Measurements from ENCODE around the gene ABCB6. TPM values are rescaled to one million over a fixed set of nuclear protein-coding genes. Genes with fewer than 3 reads are reported as not detected.
"Not testable (repeated sequence)": the region's sequence is repeated elsewhere in the genome, so short reads cannot be mapped to it uniquely, and the experiment has no call there.

The ABCB6 gene
- total RNA-seq, 1 donor from 2014 or later: 12.5 TPM

DNA sequence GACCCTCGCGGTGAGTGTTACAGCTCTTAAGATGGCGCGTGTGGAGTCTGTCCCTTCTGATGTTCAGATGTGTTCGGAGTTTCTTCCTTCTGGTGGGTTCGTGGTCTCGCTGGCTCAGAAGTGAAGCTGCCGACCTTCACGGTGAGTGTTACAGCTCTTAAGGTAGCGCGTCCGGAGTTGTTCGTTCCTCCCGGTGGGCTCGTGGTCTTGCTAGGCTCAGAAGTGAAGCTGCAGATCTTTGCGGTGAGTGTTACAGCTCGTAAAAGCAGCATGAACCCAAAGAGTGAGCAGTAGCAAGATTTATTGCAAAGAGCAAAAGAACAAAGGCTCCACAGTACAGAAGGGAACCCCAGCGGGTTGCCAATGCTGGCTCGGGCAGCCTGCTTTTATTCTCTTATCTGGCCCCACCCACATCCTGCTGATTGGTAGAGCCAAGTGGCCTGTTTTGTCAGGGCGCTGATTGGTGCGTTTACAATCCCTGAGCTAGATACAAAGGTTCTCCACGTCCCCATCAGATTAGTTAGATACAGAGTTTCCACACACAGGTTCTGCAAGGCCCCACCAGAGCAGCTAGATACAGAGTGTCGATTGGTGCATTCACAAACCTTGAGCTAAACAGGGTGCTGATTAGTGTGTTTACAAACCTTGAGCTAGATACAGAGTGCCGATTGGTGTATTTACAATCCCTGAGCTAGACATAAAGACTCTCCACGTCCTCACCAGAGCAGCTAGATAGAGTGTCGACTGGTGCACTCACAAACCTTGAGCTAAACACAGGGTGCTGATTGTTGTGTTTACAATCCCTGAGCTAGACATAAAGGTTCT, 18.0 kb downstream of the ABCB6 start:
- not testable (repeated sequence) for FAIRE-seq; H3K79me2 ChIP-seq (ENCODE audit: insufficient read depth, low read length); H3K36me3 ChIP-seq (ENCODE audit: insufficient read depth, low read length); H2AFZ ChIP-seq (ENCODE audit: low read depth, low read length); H3K9me3 Mint-ChIP-seq (ENCODE audit: unreplicated experiment); H3K4me2 ChIP-seq (ENCODE audit: low read length); H3K27ac ChIP-seq (ENCODE audit: low read depth, low read length); H4K20me1 ChIP-seq (ENCODE audit: insufficient read depth, low read length); DNase-seq (ENCODE audit: low read depth); H3K4me3 ChIP-seq (ENCODE audit: insufficient read depth, low read depth, low read length); H3K4me1 ChIP-seq (ENCODE audit: insufficient read depth, low read length); H3K4me1 Mint-ChIP-seq (ENCODE audit: low read depth, unreplicated experiment); H3K36me3 Mint-ChIP-seq (ENCODE audit: low read depth, unreplicated experiment); H3K9ac ChIP-seq (ENCODE audit: low read length); H3K4me3 Mint-ChIP-seq (ENCODE audit: unreplicated experiment); H3K27me3 ChIP-seq (ENCODE audit: insufficient read depth, low read length); H3K9me3 ChIP-seq (ENCODE audit: insufficient read depth, low read depth, low read length)
- peak overlapping the region; percentile 62 for H3K27ac Mint-ChIP-seq (ENCODE audit: unreplicated experiment)
- peaks cover 16% of the 10 kb centered on the region for H3K27me3 Mint-ChIP-seq (ENCODE audit: low read depth, unreplicated experiment)

DNA sequence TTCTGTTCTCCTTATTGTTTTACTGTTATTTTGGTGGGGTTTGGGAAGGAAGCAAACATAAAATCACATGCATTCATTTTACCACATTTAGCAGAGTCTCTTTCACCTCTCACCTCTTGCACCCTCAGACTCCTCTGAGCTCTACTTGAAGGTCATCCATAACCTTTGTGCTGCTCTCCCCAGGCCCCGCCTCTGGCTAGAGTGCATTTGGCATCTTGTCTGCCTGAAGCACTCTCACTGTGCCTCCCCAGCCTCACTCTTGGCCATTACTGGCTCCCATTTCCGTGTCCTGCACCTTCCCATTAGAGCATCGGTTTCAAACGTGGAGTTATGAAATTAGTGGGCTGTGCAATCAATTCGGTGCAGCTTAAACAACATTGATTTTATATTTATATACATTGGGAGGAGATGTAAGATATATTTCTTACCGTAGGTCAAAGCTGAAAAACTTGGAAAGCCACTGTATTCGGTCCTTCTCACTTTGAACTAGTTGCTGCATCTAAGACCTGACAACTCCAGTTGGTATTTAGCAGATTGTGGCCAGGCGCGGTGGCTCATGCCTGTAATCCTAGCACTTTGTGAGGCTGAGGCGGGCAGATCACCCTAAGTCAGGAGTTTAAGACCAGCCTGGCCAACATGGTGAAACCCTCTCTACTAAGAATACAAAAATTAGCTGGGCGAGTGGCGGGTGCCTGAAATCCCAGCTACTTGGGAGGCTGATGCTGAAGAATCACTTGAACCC, 19.1 kb downstream of the ABCB6 start:
- Mint-ChIP-seq H3K27me3 (ENCODE audit: low read depth, unreplicated experiment) (peaks cover 20% of the 10 kb centered on the region), H3K9me3 (ENCODE audit: unreplicated experiment) (no peaks in the 10 kb centered on the region), H3K4me1 (ENCODE audit: low read depth, unreplicated experiment) (no peaks in the 10 kb centered on the region), H3K4me3 (ENCODE audit: unreplicated experiment) (no peak overlapping the region), H3K27ac (ENCODE audit: unreplicated experiment) (no peak overlapping the region), H3K36me3 (ENCODE audit: low read depth, unreplicated experiment) (no peaks in the 10 kb centered on the region)
- Histone ChIP-seq H3K27ac (ENCODE audit: low read depth, low read length) (no peak overlapping the region), H3K27me3 (ENCODE audit: insufficient read depth, low read length) (peaks cover 6% of the 10 kb centered on the region), H4K20me1 (ENCODE audit: insufficient read depth, low read length) (no peaks in the 10 kb centered on the region), H3K79me2 (ENCODE audit: insufficient read depth, low read length) (no peaks in the 10 kb centered on the region), H3K9me3 (ENCODE audit: insufficient read depth, low read depth, low read length) (no peaks in the 10 kb centered on the region), H2AFZ (ENCODE audit: low read depth, low read length) (no peak overlapping the region), H3K4me2 (ENCODE audit: low read length) (no peak overlapping the region), H3K4me1 (ENCODE audit: insufficient read depth, low read length) (no peaks in the 10 kb centered on the region), H3K36me3 (ENCODE audit: insufficient read depth, low read length) (no peaks in the 10 kb centered on the region), H3K9ac (ENCODE audit: low read length) (no peak overlapping the region), H3K4me3 (ENCODE audit: insufficient read depth, low read depth, low read length) (no peak overlapping the region)
- FAIRE-seq: no peak
- DNase-seq (ENCODE audit: low read depth): no peak
- TF ChIP-seq, protein P1, sequence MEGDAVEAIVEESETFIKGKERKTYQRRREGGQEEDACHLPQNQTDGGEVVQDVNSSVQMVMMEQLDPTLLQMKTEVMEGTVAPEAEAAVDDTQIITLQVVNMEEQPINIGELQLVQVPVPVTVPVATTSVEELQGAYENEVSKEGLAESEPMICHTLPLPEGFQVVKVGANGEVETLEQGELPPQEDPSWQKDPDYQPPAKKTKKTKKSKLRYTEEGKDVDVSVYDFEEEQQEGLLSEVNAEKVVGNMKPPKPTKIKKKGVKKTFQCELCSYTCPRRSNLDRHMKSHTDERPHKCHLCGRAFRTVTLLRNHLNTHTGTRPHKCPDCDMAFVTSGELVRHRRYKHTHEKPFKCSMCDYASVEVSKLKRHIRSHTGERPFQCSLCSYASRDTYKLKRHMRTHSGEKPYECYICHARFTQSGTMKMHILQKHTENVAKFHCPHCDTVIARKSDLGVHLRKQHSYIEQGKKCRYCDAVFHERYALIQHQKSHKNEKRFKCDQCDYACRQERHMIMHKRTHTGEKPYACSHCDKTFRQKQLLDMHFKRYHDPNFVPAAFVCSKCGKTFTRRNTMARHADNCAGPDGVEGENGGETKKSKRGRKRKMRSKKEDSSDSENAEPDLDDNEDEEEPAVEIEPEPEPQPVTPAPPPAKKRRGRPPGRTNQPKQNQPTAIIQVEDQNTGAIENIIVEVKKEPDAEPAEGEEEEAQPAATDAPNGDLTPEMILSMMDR (IDR thresholded peaks at IDR 0.05; ENCODE audit: insufficient read depth, low read depth, low read length): no peak
- TF ChIP-seq EZH2 (IDR thresholded peaks at IDR 0.05; ENCODE audit: insufficient read depth, low read length): no peak

DNA sequence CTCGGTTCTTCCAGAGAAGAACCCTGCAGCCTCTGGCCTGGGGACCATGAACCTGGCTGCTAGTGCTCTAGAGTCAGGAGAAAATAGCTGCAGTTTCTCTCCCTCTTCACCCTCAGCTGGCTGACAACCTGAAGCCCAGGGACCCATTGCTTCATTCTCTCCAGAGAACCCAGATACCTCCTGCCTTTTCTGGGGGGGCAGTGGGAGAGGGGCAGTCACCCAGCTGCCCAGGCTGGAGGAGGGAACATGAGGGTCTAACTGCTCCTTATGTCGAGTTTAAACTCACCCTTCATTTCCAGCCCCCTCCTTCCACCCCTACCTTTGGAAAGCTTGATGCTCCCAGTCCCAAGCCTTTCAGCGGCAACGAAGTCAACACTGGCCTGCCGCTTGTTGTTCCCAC, 19.8 kb downstream of the ABCB6 start:
- no peaks in the 10 kb centered on the region for H3K4me1 ChIP-seq (ENCODE audit: insufficient read depth, low read length)
- no peaks in the 10 kb centered on the region for H3K36me3 ChIP-seq (ENCODE audit: insufficient read depth, low read length)
- H3K27ac ChIP-seq (ENCODE audit: low read depth, low read length): no peak overlapping the region
- H3K4me2 ChIP-seq (ENCODE audit: low read length): no peak overlapping the region
- no peak overlapping the region for H3K9ac ChIP-seq (ENCODE audit: low read length)
- H3K4me3 ChIP-seq (ENCODE audit: insufficient read depth, low read depth, low read length): no peak overlapping the region
- TF ChIP-seq, protein P1 (IDR thresholded peaks at IDR 0.05; ENCODE audit: insufficient read depth, low read depth, low read length): no peak
- TF ChIP-seq EZH2 (IDR thresholded peaks at IDR 0.05; ENCODE audit: insufficient read depth, low read length): no peak
- H3K27ac Mint-ChIP-seq (ENCODE audit: unreplicated experiment): no peak overlapping the region
- no peaks in the 10 kb centered on the region for H4K20me1 ChIP-seq (ENCODE audit: insufficient read depth, low read length)
- H3K27me3 ChIP-seq (ENCODE audit: insufficient read depth, low read length): peaks cover 6% of the 10 kb centered on the region
- FAIRE-seq (no peak), DNase-seq (ENCODE audit: low read depth) (no peak)
- H3K9me3 Mint-ChIP-seq (ENCODE audit: unreplicated experiment): no peaks in the 10 kb centered on the region
- no peak overlapping the region for H3K4me3 Mint-ChIP-seq (ENCODE audit: unreplicated experiment)
- no peaks in the 10 kb centered on the region for H3K36me3 Mint-ChIP-seq (ENCODE audit: low read depth, unreplicated experiment)
- no peaks in the 10 kb centered on the region for H3K4me1 Mint-ChIP-seq (ENCODE audit: low read depth, unreplicated experiment)
- no peaks in the 10 kb centered on the region for H3K79me2 ChIP-seq (ENCODE audit: insufficient read depth, low read length)
- H3K9me3 ChIP-seq (ENCODE audit: insufficient read depth, low read depth, low read length): no peaks in the 10 kb centered on the region
- peaks cover 20% of the 10 kb centered on the region for H3K27me3 Mint-ChIP-seq (ENCODE audit: low read depth, unreplicated experiment)
- H2AFZ ChIP-seq (ENCODE audit: low read depth, low read length): no peak overlapping the region
